ENCODE results near the gene CBARP.

DNA sequence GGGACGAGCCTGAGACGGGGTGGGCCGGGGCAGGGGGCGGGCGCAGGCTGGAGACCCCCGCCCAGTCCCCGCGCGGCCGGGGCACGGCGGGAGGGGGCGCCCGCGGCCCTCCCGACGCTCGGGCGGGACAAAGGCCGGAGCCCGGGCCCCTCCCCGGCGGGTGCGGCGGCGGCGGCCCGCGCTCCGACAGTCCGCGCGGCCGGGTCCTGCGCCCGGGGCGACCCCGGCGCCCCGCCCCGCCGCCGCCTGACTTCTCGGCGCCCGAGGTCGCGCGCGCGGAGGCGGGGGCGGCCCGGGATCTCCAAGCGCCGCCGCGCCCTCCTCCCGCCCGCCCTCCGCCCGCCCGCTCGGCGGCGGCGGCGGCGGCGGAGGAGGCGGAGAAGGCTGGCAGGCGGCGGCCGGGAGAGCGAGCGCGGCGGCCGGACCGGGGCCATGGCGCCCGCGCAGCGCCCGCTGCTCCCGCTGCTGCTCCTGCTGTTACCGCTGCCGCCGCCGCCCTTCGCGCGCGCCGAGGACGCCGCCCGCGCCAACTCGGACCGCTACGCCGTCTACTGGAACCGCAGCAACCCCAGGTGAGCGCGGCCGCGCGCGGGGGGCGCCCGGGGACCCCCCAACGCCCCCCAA, 48.0 kb upstream of the CBARP start, which contains the start of gene EFNA2:
- no peak for TF ChIP-seq POLR2A (IDR thresholded peaks at IDR 0.05; ENCODE audit: low read depth)
- no peak for TF ChIP-seq CTCF (IDR thresholded peaks at IDR 0.05)
- TF ChIP-seq POLR2AphosphoS5 (IDR thresholded peaks at IDR 0.05) = no peak
- no peak for TF ChIP-seq EP300 (IDR thresholded peaks at IDR 0.05)

Data from esophagus muscularis mucosa (tissue), 4 donors.